Ishikawa (cell line): Measurements from ENCODE around the gene LGALS7B.

Source experiments
- EP300 ChIP-seq: IDR thresholded peaks from 2 replicates; pipeline ENCODE4 v1.6.1; 2012; ENCODE audit warnings: borderline replicate concordance
- RAD21 ChIP-seq: IDR thresholded peaks from 2 replicates; pipeline ENCODE4 v1.6.1; 2012; ENCODE audit warnings: low read depth
- REST ChIP-seq: IDR thresholded peaks from 2 replicates; pipeline ENCODE4 v1.6.1; 2012; ENCODE audit warnings: low read depth, mild to moderate bottlenecking
- TAF1 ChIP-seq: IDR thresholded peaks from 2 replicates; pipeline ENCODE4 v1.6.1; 2012; ENCODE audit warnings: low read depth, mild to moderate bottlenecking
- TCF12 ChIP-seq: IDR thresholded peaks from 2 replicates; pipeline ENCODE4 v1.6.1; 2012; ENCODE audit warnings: low read depth
- TEAD4 ChIP-seq: IDR thresholded peaks from 2 replicates; pipeline ENCODE4 v1.6.1; 2012
- YY1 ChIP-seq: IDR thresholded peaks from 2 replicates; pipeline ENCODE4 v1.6.1; 2012; ENCODE audit warnings: low read depth
- TF ChIP-seq, protein P1 (sequence below): IDR thresholded peaks from 2 replicates; pipeline ENCODE4 v1.6.1; 2012
- TF ChIP-seq, protein P2 (sequence below): IDR thresholded peaks from 2 replicates; pipeline ENCODE4 v1.6.1; 2012

DNA sequence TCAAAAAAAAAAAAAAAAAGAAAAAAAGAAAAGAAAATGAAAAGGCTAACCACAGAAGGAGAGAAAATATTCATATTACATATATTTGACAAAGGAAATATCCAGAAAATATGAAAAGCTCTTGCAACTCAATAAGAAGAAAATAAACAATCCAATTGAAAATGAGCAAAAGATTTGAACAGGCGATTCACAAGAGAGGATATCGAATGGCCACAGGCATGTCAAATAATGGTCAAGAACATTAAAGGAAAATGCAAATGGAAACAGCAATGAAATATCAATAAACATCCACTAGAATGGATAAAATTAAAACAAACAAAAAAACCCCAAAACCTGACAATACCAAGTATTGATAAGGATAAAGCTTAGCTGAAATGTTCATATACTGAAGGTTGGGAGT is 23.8 kb upstream of the LGALS7B start:
- no peak for TF ChIP-seq REST
- TF ChIP-seq, protein P1, sequence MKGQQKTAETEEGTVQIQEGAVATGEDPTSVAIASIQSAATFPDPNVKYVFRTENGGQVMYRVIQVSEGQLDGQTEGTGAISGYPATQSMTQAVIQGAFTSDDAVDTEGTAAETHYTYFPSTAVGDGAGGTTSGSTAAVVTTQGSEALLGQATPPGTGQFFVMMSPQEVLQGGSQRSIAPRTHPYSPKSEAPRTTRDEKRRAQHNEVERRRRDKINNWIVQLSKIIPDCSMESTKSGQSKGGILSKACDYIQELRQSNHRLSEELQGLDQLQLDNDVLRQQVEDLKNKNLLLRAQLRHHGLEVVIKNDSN, result no peak
- no peak for TF ChIP-seq YY1
- no peak for TF ChIP-seq RAD21
- TF ChIP-seq, protein P2, sequence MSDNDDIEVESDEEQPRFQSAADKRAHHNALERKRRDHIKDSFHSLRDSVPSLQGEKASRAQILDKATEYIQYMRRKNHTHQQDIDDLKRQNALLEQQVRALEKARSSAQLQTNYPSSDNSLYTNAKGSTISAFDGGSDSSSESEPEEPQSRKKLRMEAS, result no peak
- TF ChIP-seq TCF12, result no peak
- TF ChIP-seq EP300, result no peak
- TF ChIP-seq TEAD4, result no peak
- TF ChIP-seq TAF1, result no peak
